K562 (cell line): ENCODE data around the gene KNOP1. TPM values are rescaled to one million over a fixed set of nuclear protein-coding genes. Genes with fewer than 3 reads are reported as not detected.
A peak's percentile ranks its signal among the peaks of the same experiment; 100 is the strongest.

ENCODE experiments used
- ARNT ChIP-seq, 2 experiments: fragments of 450-650 bp; IDR thresholded peaks; 2 replicates each; pipeline ENCODE4 v1.6.1; 2016; ENCODE audit warnings: mild to moderate bottlenecking in 1 of 2
- HDAC1 ChIP-seq, 2 experiments: fragments of 450-650 bp; IDR thresholded peaks; 2 replicates each; pipeline ENCODE4 v1.6.1; 2016 to 2017; ENCODE audit warnings: inconsistent platforms in 1 of 2, mild to moderate bottlenecking in 1 of 2, moderate library complexity in 1 of 2
- JUND ChIP-seq, 2 experiments: IDR thresholded peaks; 2 replicates in 1 of 2; 3 replicates in 1 of 2; pipeline ENCODE4 v1.6.1; 2011; ENCODE audit warnings: borderline replicate concordance in 2 of 2, low read depth in 2 of 2, low read length in 2 of 2, improper control_type of control experiment in 1 of 2, missing biosample characterization in 1 of 2, missing genetic modification characterization in 1 of 2, missing genetic modification reagents in 1 of 2
- KDM1A ChIP-seq, 2 experiments: fragments of 450-650 bp; IDR thresholded peaks; 2 replicates each; pipeline ENCODE4 v1.6.1; 2016; ENCODE audit warnings: mild to moderate bottlenecking in 2 of 2
- KLF16 ChIP-seq: IDR thresholded peaks from 2 replicates; pipeline ENCODE4 v1.6.1; 2016; ENCODE audit warnings: antibody characterized with exemption
- PKNOX1 ChIP-seq: fragments of 450-650 bp; IDR thresholded peaks from 2 replicates; pipeline ENCODE4 v1.6.1; 2016
- SUPT5H ChIP-seq: fragments of 450-650 bp; IDR thresholded peaks from 2 replicates; pipeline ENCODE4 v1.6.1; 2016
- TEAD1 ChIP-seq, 2 experiments: fragments of 450-650 bp in 1 of 2; sonication (generic) in 1 of 2; formaldehyde crosslinking; IDR thresholded peaks; 2 replicates each; pipeline versions ENCODE4 v1.4.0 to v1.8.0; 2020 to 2022; ENCODE audit warnings: mild to moderate bottlenecking in 2 of 2, missing genetic modification reagents in 1 of 2
- ZBTB33 ChIP-seq: sonication (generic); formaldehyde crosslinking; IDR thresholded peaks from 2 replicates; pipeline ENCODE4 v1.8.1; 2023; ENCODE audit warnings: mild to moderate bottlenecking, missing genetic modification reagents
- ZBTB40 ChIP-seq, 2 experiments: fragments of 450-650 bp in 1 of 2; sonication (generic) in 1 of 2; formaldehyde crosslinking in 1 of 2; IDR thresholded peaks; 2 replicates each; pipeline versions ENCODE4 v1.7.1 to v1.9.0; 2016 to 2022; ENCODE audit warnings: inconsistent platforms in 1 of 2, mild to moderate bottlenecking in 1 of 2, missing genetic modification reagents in 1 of 2
- ZKSCAN8 ChIP-seq: fragments of 200-800 bp; sonication (Bioruptor generic); IDR thresholded peaks from 2 replicates; pipeline ENCODE4 v1.6.1; 2016; ENCODE audit warnings: missing genetic modification characterization, missing compliant biosample characterization
- ZNF3 ChIP-seq: fragments of 250-450 bp; sonication (Bioruptor Pico); IDR thresholded peaks from 2 replicates; pipeline ENCODE4 v1.5.0; 2021; ENCODE audit warnings: mild to moderate bottlenecking, moderate library complexity
- ZNF766 ChIP-seq: fragments of 200-800 bp; sonication (Bioruptor generic); conservative IDR thresholded peaks from 2 replicates; pipeline ENCODE4 v1.6.1; 2016; ENCODE audit warnings: missing genetic modification characterization, missing compliant biosample characterization
- polyA plus RNA-seq, 8 experiments: library from polyadenylated mRNA; depleted of rRNA in 4 of 8; stranded (reverse) in 5 of 8; unstranded in 3 of 8; fragments of >200 nt; fragmentation: Nextera tagmentation in 2 of 8; fragmentation: Illumina TruSeq in 1 of 8; extraction: Ambion mirVana in 2 of 8; extraction: Trizol in 1 of 8; gene quantifications; 2 replicates each; pipeline versions ENCODE4 v1.2.1 to v1.2.3, GENCODE V29; 2011 to 2014; ENCODE audit warnings: inconsistent platforms in 1 of 8, missing spikeins in 1 of 8
- total RNA-seq, 7 experiments: library from RNA; depleted of rRNA in 6 of 7; stranded (reverse); fragments of >200 nt in 6 of 7; fragmentation: Illumina TruSeq in 2 of 7; extraction: Trizol in 2 of 7; gene quantifications; 2 replicates each; pipeline versions ENCODE4 v1.2.1 to v1.2.3, GENCODE V29; 2011 to 2021; ENCODE audit warnings: low replicate concordance in 1 of 7

KNOP1 gene
- total and polyA plus RNA-seq, 9 of the 15 experiments (the other 6 are each of a cell fraction or from before 2014, with no cell fraction given) = 22.4 to 57.6 (median 39.3) TPM

- peak in 1 of 2 experiments; percentile 74; a peak in 1 of 4 replicates for TF ChIP-seq HDAC1 (IDR thresholded peaks at IDR 0.05)
- peak in 1 of 2 experiments; percentile 33; a peak in 1 of 4 replicates for TF ChIP-seq KDM1A (IDR thresholded peaks at IDR 0.05)
- TF ChIP-seq PKNOX1 = peak; percentile 61; the same call in 1 of the 2 replicates
- no peak for TF ChIP-seq ZBTB33 (CRISPR knock-in tag)
- no peak for TF ChIP-seq ZNF3
- TF ChIP-seq SUPT5H = no peak
- 0 out of 2 replicates have a peak, but pooled peaks have one; percentile 21 for TF ChIP-seq ZBTB40 (IDR thresholded peaks at IDR 0.05)
- TF ChIP-seq ZBTB40 (CRISPR knock-in tag; IDR thresholded peaks at IDR 0.05) = no peak
- TF ChIP-seq TEAD1 (CRISPR knock-in tag; IDR thresholded peaks at IDR 0.05) = 0 out of 4 replicates have a peak, but pooled peaks of 1 of the 2 experiments have one; percentile 34
- TF ChIP-seq JUND (IDR thresholded peaks at IDR 0.05; ENCODE audit: borderline replicate concordance, low read depth, low read length) = no peak
- peak; percentile 48; the same call in 1 of the 3 replicates for TF ChIP-seq JUND (tag; IDR thresholded peaks at IDR 0.05; ENCODE audit: borderline replicate concordance, low read depth, low read length)
- TF ChIP-seq KLF16 = 0 out of 2 replicates have a peak, but pooled peaks have one; percentile 16
- no peak for TF ChIP-seq ZKSCAN8 (CRISPR knock-in tag)
- TF ChIP-seq ARNT (IDR thresholded peaks at IDR 0.05) = peak in 1 of 2 experiments; percentile 44; a peak in 1 of 4 replicates
- peak; percentile 83 for TF ChIP-seq ZNF766 (CRISPR knock-in tag)
Measured at GRCh38 chr16:19722269-19722952, 4.4 kb upstream of the KNOP1 start (continued).
